ENCODE data around the gene DOCK2. TPM values are rescaled to one million over a fixed set of nuclear protein-coding genes. Genes with fewer than 3 reads are reported as not detected.
A peak's percentile ranks its signal among the peaks of the same experiment; 100 is the strongest.

DOCK2 gene
- total and polyA plus RNA-seq, 2 donors from 2014 or later, result 1.0 to 42.0 TPM

DNA sequence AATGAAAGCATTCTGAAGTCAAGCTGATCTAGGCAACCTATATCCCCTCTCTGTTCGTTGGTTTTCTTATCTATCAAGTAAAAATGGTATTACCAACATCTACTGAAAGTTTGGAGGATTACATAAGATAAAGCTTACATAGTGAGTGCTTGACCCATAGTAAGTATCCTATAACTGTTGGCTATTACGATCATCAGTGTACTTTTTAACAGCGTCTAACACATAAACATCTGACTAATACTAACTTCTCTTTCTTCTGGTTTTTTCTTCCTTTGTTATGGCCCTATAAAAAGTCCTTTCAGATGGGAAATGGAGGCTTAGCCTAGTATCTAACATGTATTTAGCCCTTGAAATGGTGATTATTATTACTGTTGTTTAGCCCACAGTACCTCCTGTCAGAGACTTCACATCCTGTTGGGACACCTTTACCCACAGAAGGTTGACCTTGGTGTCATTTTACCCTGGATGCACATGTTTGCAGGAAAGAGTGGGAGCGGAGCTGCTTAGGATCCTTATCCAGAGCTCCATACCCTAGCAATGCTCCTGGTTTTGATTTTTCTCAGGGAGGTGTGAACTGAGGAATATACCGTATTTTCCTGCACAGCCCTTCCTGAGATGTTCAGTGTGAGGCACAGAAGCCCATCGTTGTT is 337.2 kb downstream of the DOCK2 start:
- H3K27me3 ChIP-seq (ENCODE audit: control insufficient read depth, insufficient read depth, low read length), result no peaks in the 10 kb centered on the region
- TF ChIP-seq, protein P1, sequence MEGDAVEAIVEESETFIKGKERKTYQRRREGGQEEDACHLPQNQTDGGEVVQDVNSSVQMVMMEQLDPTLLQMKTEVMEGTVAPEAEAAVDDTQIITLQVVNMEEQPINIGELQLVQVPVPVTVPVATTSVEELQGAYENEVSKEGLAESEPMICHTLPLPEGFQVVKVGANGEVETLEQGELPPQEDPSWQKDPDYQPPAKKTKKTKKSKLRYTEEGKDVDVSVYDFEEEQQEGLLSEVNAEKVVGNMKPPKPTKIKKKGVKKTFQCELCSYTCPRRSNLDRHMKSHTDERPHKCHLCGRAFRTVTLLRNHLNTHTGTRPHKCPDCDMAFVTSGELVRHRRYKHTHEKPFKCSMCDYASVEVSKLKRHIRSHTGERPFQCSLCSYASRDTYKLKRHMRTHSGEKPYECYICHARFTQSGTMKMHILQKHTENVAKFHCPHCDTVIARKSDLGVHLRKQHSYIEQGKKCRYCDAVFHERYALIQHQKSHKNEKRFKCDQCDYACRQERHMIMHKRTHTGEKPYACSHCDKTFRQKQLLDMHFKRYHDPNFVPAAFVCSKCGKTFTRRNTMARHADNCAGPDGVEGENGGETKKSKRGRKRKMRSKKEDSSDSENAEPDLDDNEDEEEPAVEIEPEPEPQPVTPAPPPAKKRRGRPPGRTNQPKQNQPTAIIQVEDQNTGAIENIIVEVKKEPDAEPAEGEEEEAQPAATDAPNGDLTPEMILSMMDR (IDR thresholded peaks at IDR 0.05; ENCODE audit: borderline replicate concordance, extremely low read depth, insufficient read depth), result no peak
- no peaks in the 10 kb centered on the region for H3K36me3 ChIP-seq (ENCODE audit: control insufficient read depth in 2 of 3, insufficient read depth in 3 of 3, low read length in 3 of 3)
- H3K9ac ChIP-seq (ENCODE audit: low read length in 3 of 3), result no peak overlapping the region
- DNase-seq (no peak), FAIRE-seq (no peak)
- H3K27ac ChIP-seq (ENCODE audit: low read depth in 2 of 2, low read length in 2 of 2), result no peak overlapping the region
- H3K9me3 ChIP-seq (ENCODE audit: control insufficient read depth in 2 of 3, insufficient read depth in 1 of 3, low read length in 3 of 3), result no peaks in the 10 kb centered on the region
- intact Hi-C loops (cut with DNase I), result no loop called here
- H3K4me3 ChIP-seq (ENCODE audit: low read length in 3 of 3), result no peak overlapping the region
- peaks cover 0 to 3% (median 0%) of the 10 kb centered on the region in 3 donors for H3K4me1 ChIP-seq (ENCODE audit: control insufficient read depth in 2 of 3, insufficient read depth in 2 of 3, low read depth in 1 of 3, low read length in 3 of 3)

DNA sequence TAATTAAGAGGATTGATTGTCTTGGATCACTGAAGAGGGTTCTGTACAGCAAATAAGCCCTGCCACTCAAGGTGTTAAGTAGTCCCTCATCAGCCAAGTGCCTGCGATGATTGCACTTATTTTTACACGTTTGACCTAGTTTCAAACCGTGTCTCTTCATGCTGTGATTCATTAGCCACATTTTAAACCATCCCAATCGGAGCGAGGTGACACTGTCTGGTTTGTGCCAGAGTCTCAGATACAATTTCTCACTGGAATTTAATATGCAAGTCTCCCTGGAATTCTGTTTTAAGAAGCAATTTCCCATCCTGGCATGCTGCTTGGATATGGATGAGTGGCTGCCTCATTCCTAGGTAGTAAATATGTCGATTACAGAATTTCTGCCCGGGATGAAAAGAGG is 341.6 kb downstream of the DOCK2 start:
- DNase-seq, result peak in 1 of 5 donors; percentile 20
- H3K4me3 ChIP-seq (ENCODE audit: low read length in 3 of 3), result peak overlapping the region in 1 of 3 donors; percentile 12

DNA sequence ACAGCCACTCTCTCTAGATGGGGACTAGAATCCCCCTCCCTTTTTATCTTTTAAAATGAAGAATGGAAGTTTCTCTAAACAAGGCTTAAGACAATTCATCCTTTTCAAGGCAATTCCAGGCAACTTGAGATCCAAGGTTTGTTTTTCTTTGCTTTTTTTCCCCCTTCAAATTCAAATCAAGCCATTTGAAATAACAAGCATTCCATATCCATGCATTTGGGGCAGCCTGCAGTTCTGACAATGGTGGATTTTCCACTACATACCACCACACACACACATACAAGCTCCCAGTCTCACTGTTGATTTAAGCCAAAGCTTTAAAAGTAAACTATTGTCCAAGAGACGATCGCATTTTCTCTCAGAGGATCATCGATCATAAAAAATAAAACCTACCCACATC is 342.8 kb downstream of the DOCK2 start:
- TF ChIP-seq, protein P1 (IDR thresholded peaks at IDR 0.05; ENCODE audit: borderline replicate concordance, extremely low read depth, insufficient read depth), result no peak
- Histone ChIP-seq H3K9me3 (ENCODE audit: control insufficient read depth in 2 of 3, insufficient read depth in 1 of 3, low read length in 3 of 3) (no peaks in the 10 kb centered on the region), H3K27ac (ENCODE audit: low read depth in 2 of 2, low read length in 2 of 2) (no peak overlapping the region), H3K4me3 (ENCODE audit: low read length in 3 of 3) (peak overlapping the region; percentile 54 to 67 (median 65)), H3K36me3 (ENCODE audit: control insufficient read depth in 2 of 3, insufficient read depth in 3 of 3, low read length in 3 of 3) (no peaks in the 10 kb centered on the region), H3K27me3 (ENCODE audit: control insufficient read depth, insufficient read depth, low read length) (no peaks in the 10 kb centered on the region), H3K9ac (ENCODE audit: low read length in 3 of 3) (peak overlapping the region in 1 of 3 donors; percentile 42), H3K4me1 (ENCODE audit: control insufficient read depth in 2 of 3, insufficient read depth in 2 of 3, low read depth in 1 of 3, low read length in 3 of 3) (peaks cover 0 to 3% (median 0%) of the 10 kb centered on the region in 3 donors)
- DNase-seq, result no peak
- intact Hi-C loops (cut with DNase I), result no loop called here
- FAIRE-seq, result no peak

More for the DNA sequence above, 341.6 kb downstream of the DOCK2 start:
- no peak overlapping the region for H3K9ac ChIP-seq (ENCODE audit: low read length in 3 of 3)
- intact Hi-C loops (cut with DNase I), result no loop called here
- no peak overlapping the region for H3K27ac ChIP-seq (ENCODE audit: low read depth in 2 of 2, low read length in 2 of 2)
- H3K27me3 ChIP-seq (ENCODE audit: control insufficient read depth, insufficient read depth, low read length), result no peaks in the 10 kb centered on the region
- TF ChIP-seq, protein P1 (IDR thresholded peaks at IDR 0.05; ENCODE audit: borderline replicate concordance, extremely low read depth, insufficient read depth), result no peak
- no peaks in the 10 kb centered on the region for H3K36me3 ChIP-seq (ENCODE audit: control insufficient read depth in 2 of 3, insufficient read depth in 3 of 3, low read length in 3 of 3)
- no peak for FAIRE-seq
- no peaks in the 10 kb centered on the region for H3K9me3 ChIP-seq (ENCODE audit: control insufficient read depth in 2 of 3, insufficient read depth in 1 of 3, low read length in 3 of 3)
- H3K4me1 ChIP-seq (ENCODE audit: control insufficient read depth in 2 of 3, insufficient read depth in 2 of 3, low read depth in 1 of 3, low read length in 3 of 3), result peaks cover 0 to 3% (median 0%) of the 10 kb centered on the region in 3 donors

Data from kidney (tissue), 14 donors.